DOHH2 (cell line): ENCODE data around the gene SLC9A9.

Experiments
- H3F3A ChIP-seq: fragments of 200-600 bp; sonication (generic), shearing (Covaris generic); 2 replicates; pipeline ENCODE4 v1.6.0; 2016; ENCODE audit warnings: antibody characterized with exemption, mild to moderate bottlenecking; ENCODE audit not compliant: control insufficient read depth, insufficient read depth
- H3K27ac ChIP-seq: fragments of 200-600 bp; sonication (generic); 2 replicates; pipeline ENCODE4 v1.5.1; 2014; ENCODE audit warnings: low read depth, mild to moderate bottlenecking, low read length, moderate library complexity
- H3K27me3 ChIP-seq: fragments of 200-600 bp; sonication (generic); 2 replicates; pipeline ENCODE4 v1.6.1; 2014; ENCODE audit warnings: mild to moderate bottlenecking, low read length, mixed read lengths; ENCODE audit not compliant: control insufficient read depth
- H3K36me3 ChIP-seq: fragments of 200-600 bp; sonication (generic); 2 replicates; pipeline ENCODE4 v1.6.1; 2014; ENCODE audit warnings: mild to moderate bottlenecking, low read length, moderate library complexity, mixed read lengths; ENCODE audit not compliant: control insufficient read depth
- H3K4me1 ChIP-seq: fragments of 200-600 bp; sonication (generic); 2 replicates; pipeline ENCODE4 v1.6.1; 2014; ENCODE audit warnings: mild to moderate bottlenecking, low read length, mixed read lengths; ENCODE audit not compliant: control insufficient read depth
- H3K4me2 ChIP-seq: fragments of 200-600 bp; sonication (generic); 2 replicates; pipeline ENCODE4 v1.6.0; 2014; ENCODE audit warnings: mild to moderate bottlenecking, low read length, moderate library complexity
- H3K4me3 ChIP-seq: fragments of 200-600 bp; sonication (generic); 2 replicates; pipeline ENCODE4 v1.5.1; 2014; ENCODE audit warnings: mild to moderate bottlenecking, low read length, mixed read lengths
- H3K79me2 ChIP-seq: fragments of 200-600 bp; sonication (generic); 2 replicates; pipeline ENCODE4 v1.6.1; 2014; ENCODE audit warnings: mild to moderate bottlenecking, low read length, mixed read lengths; ENCODE audit not compliant: control insufficient read depth
- H3K9me2 ChIP-seq: fragments of 200-600 bp; sonication (generic); replicated peaks from 2 replicates; pipeline ENCODE4 v1.6.1; 2014; ENCODE audit warnings: mild to moderate bottlenecking, low read length, mixed read lengths; ENCODE audit not compliant: control insufficient read depth
- H3K9me3 ChIP-seq: fragments of 200-600 bp; sonication (generic); 2 replicates; pipeline ENCODE4 v1.6.1; 2014; ENCODE audit warnings: antibody characterized with exemption, low read length, mixed read lengths; ENCODE audit not compliant: control insufficient read depth, insufficient read depth
- H4K20me1 ChIP-seq: fragments of 200-600 bp; sonication (generic); 2 replicates; pipeline ENCODE4 v1.6.0; 2014; ENCODE audit warnings: low read depth, mild to moderate bottlenecking, antibody characterized with exemption, low read length, moderate library complexity; ENCODE audit not compliant: control insufficient read depth, insufficient read depth
- EZH2phosphoT487 ChIP-seq: fragments of 200-600 bp; sonication (generic); IDR thresholded peaks from 2 replicates; pipeline ENCODE4 v1.6.1; 2017; ENCODE audit warnings: borderline replicate concordance, mild to moderate bottlenecking, antibody characterized with exemption, low read length, moderate library complexity, mixed read lengths
- TF ChIP-seq, protein P1 (sequence below): fragments of 200-600 bp; sonication (generic); IDR thresholded peaks from one replicate; pipeline ENCODE4 v1.5.1; 2014; ENCODE audit warnings: antibody characterized with exemption, mild to moderate bottlenecking, low read depth, low read length; ENCODE audit not compliant: poor library complexity, severe bottlenecking

SLC9A9 gene

DNA sequence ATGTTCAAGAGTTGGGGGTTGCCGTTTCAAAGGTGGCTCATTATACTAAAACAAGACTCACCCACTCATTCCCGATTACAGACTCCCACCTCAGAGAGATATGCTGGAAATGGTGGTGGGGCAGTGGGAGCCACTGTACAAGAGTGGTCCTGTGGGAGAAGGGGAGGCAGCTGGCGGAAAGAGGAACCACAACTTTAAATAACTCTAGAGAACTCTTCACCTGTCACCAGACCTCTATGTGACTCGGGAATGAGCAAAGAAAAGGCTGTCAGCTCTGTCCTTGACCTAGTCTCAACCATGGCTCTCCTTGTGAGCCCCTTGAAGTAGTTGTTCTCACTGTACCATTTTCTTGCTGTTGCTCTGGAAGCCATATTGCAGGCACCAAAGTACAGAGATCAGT, 434.9 kb downstream of the SLC9A9 start:
- Histone ChIP-seq H3K4me2 (no peak overlapping the region), H4K20me1 (no peaks in the 10 kb centered on the region), H3K27me3 (no peaks in the 10 kb centered on the region), H3K36me3 (no peaks in the 10 kb centered on the region), H3K4me3 (no peak overlapping the region), H3K79me2 (no peaks in the 10 kb centered on the region), H3K9me3 (no peaks in the 10 kb centered on the region), H3K4me1 (peaks cover 13% of the 10 kb centered on the region), H3K27ac (no peak overlapping the region), H3F3A (no peaks in the 10 kb centered on the region), H3K9me2 (no peaks in the 10 kb centered on the region)
- no peak for TF ChIP-seq EZH2phosphoT487

DNA sequence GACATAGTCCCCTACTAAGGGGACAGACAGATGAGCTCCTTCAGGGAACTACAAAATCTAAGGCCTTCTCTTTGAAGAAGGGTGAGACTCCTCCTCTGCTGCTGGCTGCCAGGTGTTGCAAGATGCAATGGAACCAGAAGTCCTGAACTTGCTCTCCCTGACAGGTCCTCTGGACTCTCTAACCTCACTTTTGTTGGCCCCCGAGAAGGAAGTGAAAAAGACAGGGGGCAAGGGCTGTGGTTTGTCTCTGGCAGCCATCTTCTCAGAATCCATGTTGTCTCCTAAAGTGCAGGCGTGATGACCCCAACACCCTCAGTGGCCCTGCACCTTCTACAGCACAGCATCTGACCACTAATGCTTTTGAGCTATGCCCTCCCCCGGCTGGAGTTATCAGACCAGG, 436.2 kb downstream of the SLC9A9 start:
- Histone ChIP-seq H3K9me2 (no peaks in the 10 kb centered on the region), H3K27me3 (no peaks in the 10 kb centered on the region), H3K79me2 (no peaks in the 10 kb centered on the region), H3K4me1 (peaks cover 13% of the 10 kb centered on the region), H3K4me2 (no peak overlapping the region), H3K4me3 (no peak overlapping the region), H3F3A (no peaks in the 10 kb centered on the region), H4K20me1 (no peaks in the 10 kb centered on the region), H3K9me3 (no peaks in the 10 kb centered on the region), H3K27ac (no peak overlapping the region), H3K36me3 (no peaks in the 10 kb centered on the region)
- TF ChIP-seq, protein P1, sequence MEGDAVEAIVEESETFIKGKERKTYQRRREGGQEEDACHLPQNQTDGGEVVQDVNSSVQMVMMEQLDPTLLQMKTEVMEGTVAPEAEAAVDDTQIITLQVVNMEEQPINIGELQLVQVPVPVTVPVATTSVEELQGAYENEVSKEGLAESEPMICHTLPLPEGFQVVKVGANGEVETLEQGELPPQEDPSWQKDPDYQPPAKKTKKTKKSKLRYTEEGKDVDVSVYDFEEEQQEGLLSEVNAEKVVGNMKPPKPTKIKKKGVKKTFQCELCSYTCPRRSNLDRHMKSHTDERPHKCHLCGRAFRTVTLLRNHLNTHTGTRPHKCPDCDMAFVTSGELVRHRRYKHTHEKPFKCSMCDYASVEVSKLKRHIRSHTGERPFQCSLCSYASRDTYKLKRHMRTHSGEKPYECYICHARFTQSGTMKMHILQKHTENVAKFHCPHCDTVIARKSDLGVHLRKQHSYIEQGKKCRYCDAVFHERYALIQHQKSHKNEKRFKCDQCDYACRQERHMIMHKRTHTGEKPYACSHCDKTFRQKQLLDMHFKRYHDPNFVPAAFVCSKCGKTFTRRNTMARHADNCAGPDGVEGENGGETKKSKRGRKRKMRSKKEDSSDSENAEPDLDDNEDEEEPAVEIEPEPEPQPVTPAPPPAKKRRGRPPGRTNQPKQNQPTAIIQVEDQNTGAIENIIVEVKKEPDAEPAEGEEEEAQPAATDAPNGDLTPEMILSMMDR = no peak

DNA sequence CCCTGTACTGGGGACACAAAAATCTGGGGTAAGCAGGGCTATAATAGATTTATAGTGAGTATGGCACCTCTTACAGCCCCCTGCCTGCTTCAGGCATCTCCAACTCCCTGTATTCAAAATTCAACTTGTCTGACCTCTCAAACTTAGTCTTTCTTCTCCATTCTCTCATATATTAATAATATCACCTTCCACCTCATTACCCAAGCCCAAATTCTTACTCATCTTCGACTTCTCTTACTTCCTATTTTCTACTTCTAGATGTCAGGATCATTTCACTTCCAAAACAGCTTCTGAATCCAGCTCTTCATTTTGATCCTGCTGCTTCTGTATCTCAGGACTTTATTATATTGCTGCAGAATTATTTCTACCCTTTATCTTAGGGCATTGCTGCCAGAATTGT, 438.0 kb downstream of the SLC9A9 start:
- no peaks in the 10 kb centered on the region for H3K36me3 ChIP-seq
- H3F3A ChIP-seq = no peaks in the 10 kb centered on the region
- H4K20me1 ChIP-seq = no peaks in the 10 kb centered on the region
- no peaks in the 10 kb centered on the region for H3K27me3 ChIP-seq
- H3K9me2 ChIP-seq = no peaks in the 10 kb centered on the region
- H3K9me3 ChIP-seq = no peaks in the 10 kb centered on the region
- TF ChIP-seq, protein P1 = no peak
- TF ChIP-seq EZH2phosphoT487 = no peak
- H3K4me3 ChIP-seq = no peak overlapping the region
- H3K27ac ChIP-seq = no peak overlapping the region
- H3K4me1 ChIP-seq = peaks cover 13% of the 10 kb centered on the region
- H3K79me2 ChIP-seq = no peaks in the 10 kb centered on the region
- no peak overlapping the region for H3K4me2 ChIP-seq

DNA sequence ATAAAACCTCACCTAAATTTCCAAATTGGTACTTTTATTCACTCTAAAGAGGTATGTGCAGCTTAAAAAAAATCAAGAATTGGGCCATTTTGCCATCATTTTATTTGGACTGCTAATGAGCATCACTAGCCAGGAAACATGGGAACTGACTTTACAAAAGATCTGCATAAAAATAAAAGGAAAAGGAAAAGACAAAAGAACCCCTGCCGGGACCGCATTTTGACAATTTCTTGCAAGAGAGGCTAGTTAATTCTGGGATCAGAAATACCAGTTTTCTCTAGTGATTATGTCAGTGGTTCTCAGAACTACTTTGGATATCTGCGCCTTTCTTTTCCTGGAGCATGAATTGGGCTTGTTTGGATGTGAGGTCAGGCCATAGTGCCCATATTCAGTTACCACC, 439.5 kb downstream of the SLC9A9 start:
- no peaks in the 10 kb centered on the region for H3K27me3 ChIP-seq
- H3K79me2 ChIP-seq = no peaks in the 10 kb centered on the region
- no peaks in the 10 kb centered on the region for H3K9me2 ChIP-seq
- H3K27ac ChIP-seq = no peak overlapping the region
- H3K4me3 ChIP-seq = no peak overlapping the region
- peaks cover 12% of the 10 kb centered on the region for H3K4me1 ChIP-seq
- no peak overlapping the region for H3K4me2 ChIP-seq
- TF ChIP-seq, protein P1 = no peak
- TF ChIP-seq EZH2phosphoT487 = no peak
- H3K36me3 ChIP-seq = no peaks in the 10 kb centered on the region
- H3F3A ChIP-seq = no peaks in the 10 kb centered on the region
- H3K9me3 ChIP-seq = no peaks in the 10 kb centered on the region
- H4K20me1 ChIP-seq = no peaks in the 10 kb centered on the region
